Stimulated activated naive CD8-positive, alpha-beta T cell treated with anti-CD3 and anti-CD28 coated beads, Interleukin-15, amount 100 ng/mL, for 72 hours (primary cell): Measurements from ENCODE around the gene CACNA1A.

Experiments
- ATAC-seq: fragments of 150-1000 bp; cut with Tn5 transposase; 2 replicates; pipeline ENCODE4 v1.10.0; 2021; ENCODE audit warnings: mild to moderate bottlenecking, moderate library complexity
- DNase-seq, 2 donors: peaks; one replicate each; pipeline ENCODE4 v3.0.0; 2021 to 2022
- H3K27ac Mint-ChIP-seq, 2 donors: one replicate each; pipeline ENCODE4 v1.8.0; 2022; ENCODE audit warnings: mild to moderate bottlenecking in 2 of 2, mixed read lengths in 2 of 2, moderate library complexity in 2 of 2
- H3K27me3 Mint-ChIP-seq: one replicate; pipeline ENCODE4 v1.8.0; 2022; ENCODE audit warnings: mixed read lengths
- H3K4me1 Mint-ChIP-seq: one replicate; pipeline ENCODE4 v1.8.0; 2022; ENCODE audit warnings: mild to moderate bottlenecking, mixed read lengths
- H3K4me3 Mint-ChIP-seq, 2 donors: one replicate each; pipeline ENCODE4 v1.8.0; 2022; ENCODE audit warnings: mild to moderate bottlenecking in 2 of 2, mixed read lengths in 2 of 2, moderate library complexity in 1 of 2
- H3K9me3 Mint-ChIP-seq, 2 donors: one replicate each; pipeline ENCODE4 v1.8.0; 2022; ENCODE audit warnings: mixed read lengths in 2 of 2

CACNA1A gene

DNA sequence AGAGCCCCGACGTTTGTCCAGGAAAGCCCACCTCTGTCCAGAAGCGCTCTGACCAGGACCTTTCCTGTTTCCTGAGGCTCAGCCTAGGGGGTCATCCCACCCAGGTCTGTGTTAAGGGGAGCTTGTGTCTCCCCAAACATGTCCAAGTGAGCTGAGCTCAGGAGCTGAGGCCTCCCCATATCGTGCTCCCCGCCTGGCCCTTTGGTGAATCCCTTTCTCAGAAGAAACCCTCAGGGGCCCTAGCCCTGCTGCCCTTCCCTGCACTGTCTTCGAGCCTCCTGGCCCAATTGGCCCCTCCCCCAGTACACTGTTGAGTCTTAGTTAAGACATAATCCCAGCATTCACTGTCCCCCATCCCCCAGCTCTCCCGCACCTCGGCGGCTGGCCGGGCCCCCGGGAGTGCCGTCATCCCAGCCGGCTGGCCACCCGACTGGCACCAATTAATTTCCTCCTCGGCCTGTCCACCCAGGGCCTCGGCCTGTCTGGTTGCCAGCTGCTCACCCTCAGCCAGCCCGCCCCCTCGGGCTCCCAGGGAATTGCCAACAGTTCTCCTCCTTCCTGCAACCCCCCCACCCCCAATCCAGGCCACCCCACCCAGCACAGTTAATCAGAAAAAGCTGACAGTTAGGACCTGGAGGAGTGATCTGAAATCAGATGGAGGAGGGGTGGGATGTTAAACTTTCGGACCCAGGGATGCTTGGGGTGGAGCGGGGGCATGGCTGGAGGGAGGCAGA, 342.5 kb downstream of the CACNA1A start:
- peak overlapping the region; percentile 55 to 93 for H3K27ac Mint-ChIP-seq
- H3K4me1 Mint-ChIP-seq: peaks cover 96% of the 10 kb centered on the region
- no peaks in the 10 kb centered on the region for H3K27me3 Mint-ChIP-seq
- DNase-seq: peak; percentile 74 to 77
- peak; percentile 52 for ATAC-seq
- peaks cover 0 to 5% of the 10 kb centered on the region in 2 donors for H3K9me3 Mint-ChIP-seq
- peak overlapping the region; percentile 83 to 88 for H3K4me3 Mint-ChIP-seq

DNA sequence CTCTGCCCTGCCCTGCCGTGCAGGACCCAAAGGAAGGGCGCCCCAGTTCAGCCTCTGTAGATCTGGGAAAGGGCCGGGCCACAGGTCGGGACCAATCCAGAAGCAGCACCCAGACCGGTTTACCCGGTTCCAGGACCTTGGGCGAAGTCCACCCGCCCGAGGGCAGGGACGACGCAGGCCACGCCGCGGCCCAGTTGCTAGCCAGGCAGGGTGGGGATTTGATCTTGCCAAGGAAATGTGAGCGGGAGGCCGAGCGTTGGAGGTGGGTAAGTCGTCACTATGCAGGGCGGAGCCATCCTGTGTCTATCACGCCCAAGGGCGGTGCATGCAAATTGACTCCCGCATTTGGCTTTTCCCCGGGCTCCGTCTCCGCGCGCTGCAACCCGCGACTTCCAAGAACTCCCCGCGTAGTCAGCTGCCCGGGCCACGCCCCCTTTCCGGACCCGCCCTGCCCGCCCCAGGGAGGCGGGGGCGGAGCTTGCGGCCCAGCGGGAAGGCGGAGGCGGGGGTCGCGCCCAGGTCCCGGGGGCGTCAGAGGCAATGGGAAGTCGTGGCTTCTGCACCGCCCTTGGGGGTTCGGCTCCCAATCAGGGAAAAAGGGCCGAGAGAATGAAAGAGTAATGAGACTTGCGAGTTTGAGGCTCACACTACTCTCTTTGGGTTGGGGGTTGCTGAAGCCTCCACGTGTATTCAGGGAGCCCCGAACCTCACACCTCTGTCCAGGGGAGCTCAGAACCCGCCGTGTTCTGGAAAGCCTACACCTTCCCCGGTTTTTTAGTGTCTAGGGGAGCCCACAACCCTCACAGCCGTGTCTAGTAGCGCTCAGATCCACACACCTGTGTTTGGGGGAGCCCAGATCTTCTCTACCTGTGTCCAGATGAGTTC, 343.3 kb downstream of the CACNA1A start:
- ATAC-seq (peak; percentile 73), DNase-seq (peak; percentile 80 to 93)
- Mint-ChIP-seq H3K4me3 (peak overlapping the region; percentile 83 to 88), H3K9me3 (peaks cover 0 to 5% of the 10 kb centered on the region in 2 donors), H3K4me1 (peaks cover 95% of the 10 kb centered on the region), H3K27ac (peak overlapping the region; percentile 59 to 93), H3K27me3 (no peaks in the 10 kb centered on the region)

- Mint-ChIP-seq H3K27ac (no peak overlapping the region), H3K9me3 (no peaks in the 10 kb centered on the region), H3K27me3 (no peaks in the 10 kb centered on the region), H3K4me1 (peaks cover 96% of the 10 kb centered on the region), H3K4me3 (no peak overlapping the region)
- ATAC-seq (no peak), DNase-seq (no peak)
These were observed 345.7 kb downstream of the CACNA1A start for GRCh38 chr19:13160557-13160956.

DNA sequence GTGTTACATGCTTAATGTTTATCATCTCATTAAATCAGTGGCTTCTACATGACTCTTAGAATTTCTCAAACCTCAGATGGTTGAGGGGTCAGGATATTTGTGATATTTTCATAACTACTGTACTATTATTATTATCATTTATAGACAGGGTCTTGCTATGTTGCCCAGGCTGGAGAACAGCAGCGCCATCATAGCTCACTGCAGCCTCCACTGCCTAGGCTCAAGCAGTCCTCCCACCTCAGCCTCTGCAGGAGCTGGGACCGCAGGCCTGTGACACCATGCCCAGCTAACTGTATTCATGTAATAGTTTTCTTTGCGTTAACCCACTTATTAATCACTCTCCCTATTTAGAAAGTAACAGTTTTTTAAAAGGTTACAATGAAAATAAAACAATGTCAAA, 346.6 kb downstream of the CACNA1A start:
- DNase-seq (no peak), ATAC-seq (no peak)
- no peaks in the 10 kb centered on the region for H3K27me3 Mint-ChIP-seq
- H3K4me1 Mint-ChIP-seq: peaks cover 88% of the 10 kb centered on the region
- H3K9me3 Mint-ChIP-seq: no peaks in the 10 kb centered on the region
- peak overlapping the region in 1 of 2 donors; percentile 68 for H3K27ac Mint-ChIP-seq
- peak overlapping the region; percentile 13 to 51 for H3K4me3 Mint-ChIP-seq
